WERI-Rb-1 (cell line): ENCODE measurements around the gene TENM3.
"Not testable (repeated sequence)": the region's sequence is repeated elsewhere in the genome, so short reads cannot be mapped to it uniquely, and the experiment has no call there.

Source experiments
- DNase-seq: peaks from one replicate; pipeline ENCODE4 v3.0.0-alpha.2; 2020
- H3K27ac ChIP-seq: fragments of 250-450 bp; sonication (Bioruptor Pico); 2 replicates; pipeline ENCODE4 v1.5.1; 2020; ENCODE audit warnings: mild to moderate bottlenecking, moderate library complexity
- H3K27me3 ChIP-seq: fragments of 250-450 bp; sonication (Bioruptor Pico); 2 replicates; pipeline ENCODE4 v1.5.1; 2021; ENCODE audit warnings: mild to moderate bottlenecking, low read depth, moderate library complexity; ENCODE audit not compliant: insufficient read depth, severe bottlenecking
- H3K36me3 ChIP-seq: fragments of 250-450 bp; sonication (Bioruptor Pico); 2 replicates; pipeline ENCODE4 v1.5.1; 2020; ENCODE audit warnings: mild to moderate bottlenecking, moderate library complexity
- H3K4me3 ChIP-seq: 2 replicates; pipeline ENCODE4 v1.5.1; 2011; ENCODE audit warnings: low read depth, mild to moderate bottlenecking, control low read depth, low read length
- H3K9me3 ChIP-seq: fragments of 250-450 bp; sonication (Bioruptor Pico); 2 replicates; pipeline ENCODE4 v1.5.1; 2021; ENCODE audit warnings: mild to moderate bottlenecking, moderate library complexity; ENCODE audit not compliant: severe bottlenecking
- CTCF ChIP-seq: IDR thresholded peaks from 2 replicates; pipeline ENCODE4 v1.5.1; 2011; ENCODE audit warnings: low read depth, mild to moderate bottlenecking, control low read depth, inconsistent platforms, low read length

Gene TENM3

GRCh38 chr4:182809417-182810102 lies 566.4 kb downstream of the TENM3 start:
- H3K9me3 ChIP-seq, result peaks cover 18% of the 10 kb centered on the region
- no peak overlapping the region for H3K27ac ChIP-seq
- peak; percentile 70 for DNase-seq
- H3K36me3 ChIP-seq, result no peaks in the 10 kb centered on the region
- no peaks in the 10 kb centered on the region for H3K27me3 ChIP-seq
- TF ChIP-seq CTCF, result peak; percentile 91
- H3K4me3 ChIP-seq, result no peak overlapping the region

- Histone ChIP-seq H3K27ac (no peak overlapping the region), H3K4me3 (no peak overlapping the region), H3K36me3 (no peaks in the 10 kb centered on the region), H3K9me3 (peaks cover 18% of the 10 kb centered on the region), H3K27me3 (no peaks in the 10 kb centered on the region)
- DNase-seq, result no peak
- TF ChIP-seq CTCF, result no peak
Measured at GRCh38 chr4:182810103-182810615, 567.0 kb downstream of the TENM3 start.

GRCh38 chr4:182812916-182813315 lies 569.7 kb downstream of the TENM3 start:
- no peak for DNase-seq
- H3K9me3 ChIP-seq, result peaks cover 18% of the 10 kb centered on the region
- H3K27me3 ChIP-seq, result no peaks in the 10 kb centered on the region
- H3K36me3 ChIP-seq, result no peaks in the 10 kb centered on the region
- no peak for TF ChIP-seq CTCF
- H3K27ac ChIP-seq, result no peak overlapping the region
- H3K4me3 ChIP-seq, result no peak overlapping the region

- peaks cover 14% of the 10 kb centered on the region for H3K9me3 ChIP-seq
- not testable (repeated sequence) for H3K4me3 ChIP-seq, H3K36me3 ChIP-seq, DNase-seq, H3K27ac ChIP-seq, H3K27me3 ChIP-seq
Measured at GRCh38 chr4:182814065-182814464, 570.9 kb downstream of the TENM3 start.

- Histone ChIP-seq H3K36me3 (no peaks in the 10 kb centered on the region), H3K27ac (no peak overlapping the region), H3K27me3 (no peaks in the 10 kb centered on the region), H3K4me3 (no peak overlapping the region), H3K9me3 (no peaks in the 10 kb centered on the region)
- no peak for TF ChIP-seq CTCF
- DNase-seq, result no peak
Measured at GRCh38 chr4:182818926-182819730, 575.9 kb downstream of the TENM3 start.

- TF ChIP-seq CTCF, result no peak
- no peak for DNase-seq
- no peak overlapping the region for H3K27ac ChIP-seq
Measured at GRCh38 chr4:182819751-182820150, 576.5 kb downstream of the TENM3 start.

More at GRCh38 chr4:182819751-182820150, 576.5 kb downstream of the TENM3 start:
- H3K36me3 ChIP-seq, result no peaks in the 10 kb centered on the region
- no peaks in the 10 kb centered on the region for H3K27me3 ChIP-seq
- no peak overlapping the region for H3K4me3 ChIP-seq
- no peaks in the 10 kb centered on the region for H3K9me3 ChIP-seq
